ENCODE data around the gene BRIP1. TPM values are rescaled to one million over a fixed set of nuclear protein-coding genes. Genes with fewer than 3 reads are reported as not detected.

The BRIP1 gene
- polyA plus RNA-seq, 1 of the 3 experiments (the other 2 are of a cell fraction), result 2.0 TPM

- POLR2A ChIA-PET, result no interaction called here
These were observed 161.3 kb downstream of the BRIP1 start for GRCh38 chr17:61701978-61702377.

More at GRCh38 chr17:61701978-61702377, 161.3 kb downstream of the BRIP1 start:
- TF ChIP-seq TAF1 (IDR thresholded peaks at IDR 0.05; ENCODE audit: borderline replicate concordance, low read depth, low read length) (no peak), YY1 (IDR thresholded peaks at IDR 0.05; ENCODE audit: low read depth) (no peak), PBX3 (IDR thresholded peaks at IDR 0.05) (no peak), CTCF (IDR thresholded peaks at IDR 0.05) (no peak), EP300 (IDR thresholded peaks at IDR 0.05; ENCODE audit: borderline replicate concordance in 1 of 2, low read depth in 1 of 2, low read length in 1 of 2) (no peak), NRF1 (IDR thresholded peaks at IDR 0.05; ENCODE audit: low read depth, low read length) (no peak), CHD2 (IDR thresholded peaks at IDR 0.05; ENCODE audit: low read length, partially characterized antibody) (no peak), JUND (IDR thresholded peaks at IDR 0.05) (no peak), SIN3A (IDR thresholded peaks at IDR 0.05; ENCODE audit: borderline replicate concordance, low read depth, low read length) (no peak), MEF2A (IDR thresholded peaks at IDR 0.05; ENCODE audit: borderline replicate concordance, low read depth) (no peak), RFX5 (IDR thresholded peaks at IDR 0.05; ENCODE audit: low read length) (no peak), FOXM1 (IDR thresholded peaks at IDR 0.05; ENCODE audit: low read depth) (no peak), USF2 (IDR thresholded peaks at IDR 0.05; ENCODE audit: borderline replicate concordance, low read depth, low read length) (no peak), GABPA (IDR thresholded peaks at IDR 0.05; ENCODE audit: low read depth) (no peak)
- Histone ChIP-seq H4K20me1 (ENCODE audit: insufficient read depth) (no peaks in the 10 kb centered on the region), H3K79me2 (ENCODE audit: insufficient read depth) (no peaks in the 10 kb centered on the region), H3F3A (replicated peaks; ENCODE audit: insufficient read depth) (no peaks in the 10 kb centered on the region), H3K9me3 (peaks cover 25% of the 10 kb centered on the region), H3K9me2 (no peaks in the 10 kb centered on the region), H3K4me1 (ENCODE audit: control insufficient read depth in 1 of 2, insufficient read depth in 2 of 2, low read depth in 1 of 2, low read length in 1 of 2) (no peaks in the 10 kb centered on the region), H3K27me3 (ENCODE audit: insufficient read depth) (no peaks in the 10 kb centered on the region), H3K36me3 (replicated peaks in 1 of 2; ENCODE audit: control insufficient read depth in 1 of 2, insufficient read depth in 2 of 2, low read length in 1 of 2) (peaks cover 0 to 56% of the 10 kb centered on the region in 2 experiments), H3K4me2 (no peak overlapping the region), H3K9ac (no peak overlapping the region), H3K4me3 (ENCODE audit: low read depth in 2 of 2, low read length in 1 of 2) (no peak overlapping the region), H3K27ac (ENCODE audit: low read depth in 2 of 2, low read length in 1 of 2) (no peak overlapping the region), H2AFZ (ENCODE audit: low read depth) (no peak overlapping the region)
- DNase-seq, result no peak
- WGBS (ENCODE audit: low lambda C conversion rate), result 100% methylated on average over 1 of the region's 1 CpG
- CTCF ChIA-PET, result interaction anchor here (2.6 kb wide), 1 partner anchor 11 kb away, joined by 9 read pairs; no protein-coding TSS in a partner anchor

Measured in SK-N-SH (cell line).